Activated gamma-delta T cell (primary cell): Measurements from ENCODE around the gene RETREG1.

Source experiments
- DNase-seq: peaks from one replicate; lab custom pipeline; 2025; lab: John Stamatoyannopoulos, UW

Gene RETREG1

GRCh38 chr5:16585041-16585667 lies 31.6 kb downstream of the RETREG1 start:
- DNase-seq, result no peak

DNA sequence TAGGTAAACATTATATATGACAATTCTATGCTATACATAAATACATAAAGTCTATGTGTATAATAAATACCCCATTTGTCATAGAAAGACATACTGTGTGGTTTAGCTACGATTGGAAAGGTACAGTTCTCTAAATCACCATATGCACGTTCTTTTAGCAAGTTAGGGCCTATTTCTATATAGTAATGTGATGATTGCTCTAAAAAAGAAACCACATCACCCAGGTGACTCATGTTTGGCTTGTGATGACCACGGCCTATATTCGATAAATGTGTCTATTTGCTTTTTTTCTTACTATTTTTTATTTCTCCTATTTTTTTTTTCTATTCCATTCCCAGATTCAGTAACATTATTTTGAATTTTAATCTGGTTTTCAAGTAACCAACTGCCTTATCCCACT lies 34.7 kb downstream of the RETREG1 start:
- no peak for DNase-seq

DNA sequence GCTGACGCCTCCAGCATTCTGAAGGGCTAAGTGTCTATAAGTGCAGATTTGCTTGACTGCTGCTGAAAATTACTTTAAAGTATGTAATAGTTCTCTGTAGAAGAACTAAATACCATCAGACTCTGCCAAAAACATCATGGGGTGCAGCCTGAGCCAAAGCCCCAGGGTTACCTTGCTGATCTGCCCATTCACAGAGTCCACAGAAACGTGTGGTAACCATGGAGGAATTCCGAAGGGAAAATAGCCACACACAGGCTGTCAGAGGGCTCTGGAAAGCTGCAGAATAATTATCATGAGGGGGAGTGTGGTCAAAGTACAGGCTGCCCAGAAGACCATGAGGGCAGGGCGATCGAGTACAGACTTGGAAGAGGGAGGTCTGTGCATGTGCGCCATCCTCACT lies 36.4 kb downstream of the RETREG1 start:
- no peak for DNase-seq

GRCh38 chr5:16579142-16579847 lies 37.5 kb downstream of the RETREG1 start:
- no peak for DNase-seq

DNA sequence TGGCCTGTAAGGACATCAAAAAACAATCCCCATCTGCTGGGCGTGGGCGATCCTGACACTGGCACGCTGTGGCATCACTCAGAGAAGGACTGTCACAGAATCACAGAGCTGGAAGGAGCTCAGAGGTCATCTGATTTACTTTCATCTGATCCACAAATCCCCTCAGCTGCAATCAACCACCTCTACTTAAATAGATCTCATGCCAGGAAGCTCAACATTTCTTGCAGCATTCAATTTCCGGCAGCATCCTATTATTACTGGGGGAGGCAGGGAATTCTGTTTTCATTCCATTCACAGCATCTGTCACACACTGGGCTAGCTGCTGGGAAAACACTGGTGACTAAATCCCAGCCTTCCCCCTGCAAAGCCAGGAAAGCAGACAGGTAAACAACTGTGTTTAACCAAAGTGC lies 38.3 kb downstream of the RETREG1 start:
- no peak for DNase-seq

GRCh38 chr5:16577677-16578076 lies 39.1 kb downstream of the RETREG1 start:
- DNase-seq, result no peak

DNA sequence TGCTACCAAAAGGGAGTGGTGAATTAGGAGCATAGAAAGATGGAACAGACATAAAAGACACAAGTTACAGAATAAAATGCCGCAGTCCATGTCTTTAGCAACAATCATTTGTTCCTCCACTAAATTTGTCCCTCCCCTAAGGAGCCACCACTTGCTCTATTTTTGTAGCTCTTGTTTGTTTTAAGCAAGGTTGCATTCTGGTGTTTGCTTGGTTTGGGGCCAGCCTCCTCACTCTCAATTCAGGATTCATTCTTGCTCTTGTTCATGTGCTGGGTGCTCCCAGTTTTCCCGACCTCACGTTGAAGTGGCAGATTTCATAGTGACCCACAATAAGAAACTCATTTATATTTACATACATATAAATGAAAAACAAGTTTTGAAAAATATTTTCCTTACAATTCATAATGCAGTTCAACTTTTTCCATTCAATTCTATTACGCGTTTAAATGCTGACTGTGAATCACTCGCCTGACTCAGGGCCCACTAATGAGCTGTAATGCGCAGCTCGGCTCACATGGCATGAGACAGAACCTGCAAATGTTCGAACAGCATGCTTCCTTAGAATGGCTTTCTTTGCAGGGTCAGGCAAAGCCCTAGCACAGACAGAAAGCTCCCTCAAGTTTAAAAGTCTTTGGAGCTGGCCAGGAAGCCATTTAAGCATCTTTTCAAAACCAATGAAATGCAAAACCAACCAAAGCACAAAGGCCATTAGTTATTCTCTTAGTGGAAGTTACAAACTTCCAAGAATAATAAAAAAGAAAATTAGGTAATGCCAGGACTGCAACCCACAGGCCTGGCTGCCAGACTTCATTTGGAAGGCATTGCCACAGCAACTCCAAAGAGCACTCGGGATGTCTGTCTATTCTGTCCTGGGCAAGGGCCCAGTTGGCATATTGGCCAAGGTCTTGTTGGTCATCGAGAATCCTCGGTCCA lies 41.7 kb downstream of the RETREG1 start:
- no peak for DNase-seq

DNA sequence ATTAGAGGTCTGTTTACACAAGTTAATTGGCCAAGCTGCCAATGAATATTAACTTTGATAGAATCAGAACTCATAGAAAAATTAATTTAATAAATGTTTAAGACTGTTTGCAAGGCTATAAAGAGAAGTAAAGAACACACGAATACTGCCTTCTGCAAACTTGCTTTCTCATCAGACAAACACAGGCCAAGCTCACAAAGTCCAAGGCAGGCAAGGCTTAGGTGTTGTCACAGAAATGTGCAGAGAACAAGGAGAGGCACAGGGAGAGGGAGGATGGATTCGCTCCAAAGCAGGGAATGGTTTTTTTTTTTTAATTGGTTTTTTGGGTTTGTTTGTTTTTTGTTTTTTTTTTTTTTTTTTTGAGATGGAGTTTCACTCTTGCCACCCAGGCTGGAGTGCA lies 43.4 kb downstream of the RETREG1 start:
- no peak for DNase-seq

GRCh38 chr5:16572289-16573015 lies 44.3 kb downstream of the RETREG1 start:
- DNase-seq, result no peak

DNA sequence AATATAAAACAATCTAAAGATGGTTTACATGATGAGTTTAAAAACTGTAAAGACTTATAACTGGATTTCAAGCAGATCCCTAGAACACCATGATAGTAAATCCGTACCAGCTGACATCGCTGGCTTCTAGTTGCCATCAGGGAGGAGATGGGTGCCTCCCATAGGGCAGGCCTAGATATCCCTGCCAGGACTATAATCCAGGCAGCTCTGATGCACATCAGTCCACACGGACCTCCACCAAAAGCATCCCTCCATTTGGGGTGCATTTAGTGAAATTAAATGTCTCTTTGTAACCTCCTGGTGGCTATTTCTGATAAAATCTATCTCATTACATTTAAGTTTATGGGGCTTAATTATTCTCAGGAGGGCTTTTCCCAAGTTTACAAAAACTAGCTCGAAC lies 45.8 kb downstream of the RETREG1 start:
- no peak for DNase-seq

GRCh38 chr5:16570121-16570815 lies 46.5 kb downstream of the RETREG1 start:
- DNase-seq, result no peak

DNA sequence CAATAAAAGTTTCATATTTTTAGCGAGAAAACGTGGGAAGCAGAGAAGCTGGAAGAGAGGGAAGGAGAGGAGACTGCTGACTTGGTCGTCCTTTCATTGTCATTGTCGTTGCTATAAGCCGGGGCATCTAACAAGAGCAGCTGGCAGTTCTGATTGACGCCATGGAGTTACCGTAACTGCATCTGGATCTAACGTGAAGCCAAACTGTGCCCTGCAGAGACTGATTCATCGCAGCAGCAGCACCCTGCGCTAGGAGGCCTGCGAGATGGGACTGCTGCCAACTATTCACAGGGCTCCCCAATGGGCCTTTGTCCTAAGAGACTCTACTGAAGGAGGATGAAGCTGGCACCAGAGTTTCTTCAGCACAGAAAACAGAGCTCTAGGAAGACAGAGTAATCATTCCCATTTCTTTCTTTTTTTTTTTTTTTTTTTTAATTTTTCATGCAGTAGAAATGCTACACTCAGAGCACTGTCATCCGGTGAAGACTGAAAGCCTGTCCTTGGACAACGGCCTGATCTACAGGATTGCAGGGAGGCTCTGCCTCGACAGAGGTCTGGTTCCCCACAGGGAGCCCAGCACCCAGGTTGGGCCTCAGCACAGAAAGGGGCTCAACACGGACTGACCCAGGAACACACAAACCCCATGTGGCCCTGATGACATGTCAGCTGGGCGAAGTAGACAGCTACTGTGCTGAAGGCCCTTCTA lies 47.8 kb downstream of the RETREG1 start:
- DNase-seq, result no peak

- DNase-seq, result no peak
Measured at GRCh38 chr5:16567365-16567764, 49.4 kb downstream of the RETREG1 start.

- no peak for DNase-seq
Measured at GRCh38 chr5:16565118-16565517, 51.7 kb downstream of the RETREG1 start.

DNA sequence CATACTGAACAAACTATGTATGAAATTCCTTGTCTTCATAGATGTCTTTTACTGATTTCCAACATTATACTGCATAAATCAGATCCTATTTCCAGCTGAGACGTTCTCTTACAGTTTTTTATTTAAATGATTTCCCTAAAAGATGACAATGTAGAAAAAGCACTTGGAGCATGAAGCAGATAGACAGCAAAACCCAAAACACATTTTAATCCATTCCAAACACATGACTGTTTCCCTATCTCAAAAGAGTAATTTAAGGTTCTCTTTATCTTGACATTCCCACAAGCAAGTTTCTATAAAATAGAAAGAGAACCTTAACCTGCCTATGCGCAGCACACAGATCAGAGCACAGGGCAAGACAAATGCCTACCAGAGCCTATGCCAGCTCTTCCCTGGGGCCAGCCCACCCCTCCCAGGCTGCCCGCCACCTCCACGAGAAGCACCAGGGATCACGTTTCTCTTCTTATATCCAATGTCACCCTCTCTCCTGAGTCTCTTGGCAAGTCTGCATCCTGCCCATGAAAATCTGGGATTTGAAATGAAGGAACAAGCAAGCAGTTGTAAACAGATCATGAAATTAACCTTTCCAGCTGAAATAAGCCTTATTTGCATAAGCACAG lies 52.4 kb downstream of the RETREG1 start:
- no peak for DNase-seq

DNA sequence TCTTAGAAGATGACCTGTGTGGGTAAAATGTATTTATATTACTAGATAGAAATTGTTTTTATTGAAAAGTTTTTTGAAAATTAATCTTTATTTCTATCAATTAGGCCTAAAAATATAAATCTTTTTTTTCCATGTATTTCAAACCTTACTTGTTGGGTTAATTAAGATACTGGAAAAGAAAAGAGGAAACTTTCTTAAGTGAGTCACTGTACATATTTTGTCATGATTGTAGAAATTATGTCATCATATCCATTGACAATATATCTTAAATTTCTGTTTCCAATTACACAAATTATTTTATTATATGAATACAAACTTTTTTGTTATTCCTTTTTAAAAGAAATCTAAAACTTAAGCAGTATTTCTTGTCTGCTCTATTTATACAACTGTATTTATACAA lies 53.1 kb downstream of the RETREG1 start:
- no peak for DNase-seq

DNA sequence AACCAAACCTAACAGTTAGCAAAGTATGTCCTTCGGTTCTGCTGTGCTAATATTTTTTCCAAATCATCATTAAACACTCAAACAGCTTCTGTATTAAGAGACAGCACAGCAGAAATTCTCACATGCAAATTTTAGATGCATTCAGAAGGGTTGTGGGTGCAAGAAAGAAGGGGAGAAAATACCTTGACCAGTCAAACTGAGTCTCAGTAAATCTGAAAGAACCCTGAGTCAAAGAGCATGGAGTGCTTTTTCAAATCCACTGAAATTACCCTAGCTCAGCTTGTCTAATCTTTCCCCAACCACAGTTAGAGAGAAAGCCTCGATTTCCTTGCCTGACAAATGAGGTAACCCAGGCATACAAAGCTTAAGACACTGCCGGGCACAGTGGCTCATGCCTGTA lies 55.1 kb downstream of the RETREG1 start:
- DNase-seq, result no peak

DNA sequence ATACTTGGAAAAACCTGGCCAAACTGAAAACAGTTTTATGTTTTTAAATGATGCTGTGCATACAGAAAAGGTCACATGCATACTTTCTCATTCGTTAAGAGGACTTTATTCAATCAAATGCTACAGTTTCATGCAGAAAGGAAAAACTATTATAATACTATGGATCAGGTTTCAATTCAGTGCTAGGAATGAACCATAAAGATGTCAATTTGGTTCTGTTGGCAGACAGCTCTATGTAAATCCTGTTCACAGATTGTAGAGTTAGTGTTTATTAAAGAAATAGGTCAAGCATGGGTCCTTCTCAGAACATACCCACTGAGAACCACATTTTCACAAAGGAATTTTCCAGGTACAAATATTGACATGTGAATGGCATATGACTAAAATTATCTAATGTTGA lies 57.1 kb downstream of the RETREG1 start:
- no peak for DNase-seq

- no peak for DNase-seq
Measured at GRCh38 chr5:16558984-16559629, 57.7 kb downstream of the RETREG1 start.

GRCh38 chr5:16557477-16557876 lies 59.3 kb downstream of the RETREG1 start:
- DNase-seq, result no peak
